ENCODE results near the gene INO80B.

DNA sequence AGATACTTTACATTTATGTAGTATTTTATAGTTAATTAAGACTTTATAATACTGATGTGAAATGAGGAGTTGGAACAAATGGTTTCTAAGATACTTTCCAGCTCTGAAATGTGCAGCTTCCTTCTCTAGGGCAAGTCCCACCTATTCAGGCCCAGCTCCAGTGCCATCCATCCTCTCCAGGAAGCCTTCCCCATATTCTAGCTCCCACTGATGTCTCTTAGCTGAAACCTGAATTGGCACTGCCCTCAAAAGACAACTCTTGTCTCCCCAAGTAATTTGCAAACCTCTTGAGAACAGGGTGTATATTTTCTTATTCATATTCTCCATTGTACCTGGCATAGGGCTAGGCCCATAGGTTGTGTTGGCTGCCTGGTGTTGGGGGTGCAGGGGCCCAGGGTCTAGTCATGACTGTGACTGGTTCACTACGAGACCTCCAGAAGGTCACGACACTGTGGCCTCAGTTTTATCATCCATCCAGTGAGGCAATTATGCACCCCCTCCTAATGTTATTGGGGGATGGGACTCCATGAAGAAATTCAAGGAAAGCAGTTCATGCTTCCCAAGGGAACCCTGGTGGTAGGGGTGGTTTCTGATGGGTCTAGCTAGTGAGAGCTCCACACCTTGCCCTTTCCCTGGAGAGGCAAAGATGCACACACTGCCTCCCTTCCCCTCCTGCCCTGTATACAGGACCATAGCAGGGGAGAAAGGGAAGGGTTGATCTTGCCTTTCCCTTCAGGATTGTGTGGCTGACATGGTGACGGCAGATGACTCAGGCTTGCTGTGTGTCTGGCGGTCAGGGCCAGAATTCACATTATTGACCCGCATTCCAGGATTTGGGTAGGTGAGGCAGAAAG is 30.5 kb upstream of the INO80B start:
- TF ChIP-seq EZH2 (IDR thresholded peaks at IDR 0.05; ENCODE audit: low read depth, low read length, severe bottlenecking): no peak
- no peak for TF ChIP-seq CREB1 (IDR thresholded peaks at IDR 0.05)
- TF ChIP-seq, protein P1, sequence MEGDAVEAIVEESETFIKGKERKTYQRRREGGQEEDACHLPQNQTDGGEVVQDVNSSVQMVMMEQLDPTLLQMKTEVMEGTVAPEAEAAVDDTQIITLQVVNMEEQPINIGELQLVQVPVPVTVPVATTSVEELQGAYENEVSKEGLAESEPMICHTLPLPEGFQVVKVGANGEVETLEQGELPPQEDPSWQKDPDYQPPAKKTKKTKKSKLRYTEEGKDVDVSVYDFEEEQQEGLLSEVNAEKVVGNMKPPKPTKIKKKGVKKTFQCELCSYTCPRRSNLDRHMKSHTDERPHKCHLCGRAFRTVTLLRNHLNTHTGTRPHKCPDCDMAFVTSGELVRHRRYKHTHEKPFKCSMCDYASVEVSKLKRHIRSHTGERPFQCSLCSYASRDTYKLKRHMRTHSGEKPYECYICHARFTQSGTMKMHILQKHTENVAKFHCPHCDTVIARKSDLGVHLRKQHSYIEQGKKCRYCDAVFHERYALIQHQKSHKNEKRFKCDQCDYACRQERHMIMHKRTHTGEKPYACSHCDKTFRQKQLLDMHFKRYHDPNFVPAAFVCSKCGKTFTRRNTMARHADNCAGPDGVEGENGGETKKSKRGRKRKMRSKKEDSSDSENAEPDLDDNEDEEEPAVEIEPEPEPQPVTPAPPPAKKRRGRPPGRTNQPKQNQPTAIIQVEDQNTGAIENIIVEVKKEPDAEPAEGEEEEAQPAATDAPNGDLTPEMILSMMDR (IDR thresholded peaks at IDR 0.05; ENCODE audit: control extremely low read depth in 1 of 3, insufficient read depth in 1 of 3, low read depth in 1 of 3, low read length in 3 of 3): no peak
- TF ChIP-seq POLR2A (IDR thresholded peaks at IDR 0.05; ENCODE audit: control extremely low read depth in 1 of 2, low read depth in 2 of 2, low read length in 2 of 2): no peak; a peak in 1 of 3 replicates
- TF ChIP-seq PHF8 (conservative IDR thresholded peaks at IDR 0.05; ENCODE audit: low read depth, low read length): no peak
- no peak for TF ChIP-seq RFX5 (IDR thresholded peaks at IDR 0.05; ENCODE audit: borderline replicate concordance, low read depth, low read length)
- no peak for TF ChIP-seq YY1 (IDR thresholded peaks at IDR 0.05; ENCODE audit: low read depth, low read length)
- TF ChIP-seq POLR2AphosphoS5 (IDR thresholded peaks at IDR 0.05; ENCODE audit: low read depth, low read length): peak; percentile 17; the same call in 1 of the 2 replicates
- TF ChIP-seq JUND (IDR thresholded peaks at IDR 0.05; ENCODE audit: low read length): no peak
- no peak for TF ChIP-seq KDM5A (IDR thresholded peaks at IDR 0.05; ENCODE audit: low read length)
- no peak for TF ChIP-seq BRCA1 (IDR thresholded peaks at IDR 0.05; ENCODE audit: low read depth, low read length)
- TF ChIP-seq, protein P2, sequence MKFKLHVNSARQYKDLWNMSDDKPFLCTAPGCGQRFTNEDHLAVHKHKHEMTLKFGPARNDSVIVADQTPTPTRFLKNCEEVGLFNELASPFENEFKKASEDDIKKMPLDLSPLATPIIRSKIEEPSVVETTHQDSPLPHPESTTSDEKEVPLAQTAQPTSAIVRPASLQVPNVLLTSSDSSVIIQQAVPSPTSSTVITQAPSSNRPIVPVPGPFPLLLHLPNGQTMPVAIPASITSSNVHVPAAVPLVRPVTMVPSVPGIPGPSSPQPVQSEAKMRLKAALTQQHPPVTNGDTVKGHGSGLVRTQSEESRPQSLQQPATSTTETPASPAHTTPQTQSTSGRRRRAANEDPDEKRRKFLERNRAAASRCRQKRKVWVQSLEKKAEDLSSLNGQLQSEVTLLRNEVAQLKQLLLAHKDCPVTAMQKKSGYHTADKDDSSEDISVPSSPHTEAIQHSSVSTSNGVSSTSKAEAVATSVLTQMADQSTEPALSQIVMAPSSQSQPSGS (IDR thresholded peaks at IDR 0.05; ENCODE audit: low read length): no peak
- no peak for TF ChIP-seq RXRA (IDR thresholded peaks at IDR 0.05; ENCODE audit: insufficient read depth, low read depth, low read length)
